Endothelial cell of umbilical vein (primary cell): ENCODE data around the gene ELMO1. TPM values are rescaled to one million over a fixed set of nuclear protein-coding genes. Genes with fewer than 3 reads are reported as not detected.

Source experiments
- BruUV-seq: library from RNA; stranded (reverse); fragments of 400-500 nt; replicated peaks from 2 replicates; lab custom pipeline; 2021; lab: Mats Ljungman, UMichigan
- CTCF ChIA-PET: fragments of 300-600, 350-600 bp; sonication (Branson Sonifier 250); formaldehyde crosslinking; loops from one replicate; lab custom pipeline; 2021; ENCODE audit warnings: antibody characterized with exemption, inconsistent platforms; lab: Charles Lee
- POLR2A ChIA-PET: fragments of 300-600, 350-600 bp; sonication (Branson Sonifier 250); formaldehyde crosslinking; loops from one replicate; lab custom pipeline; 2021; ENCODE audit warnings: antibody characterized with exemption, inconsistent platforms; lab: Charles Lee
- DNase-seq: peaks from one replicate; pipeline ENCODE4 v3.0.0-alpha.2; 2011; ENCODE audit warnings: low read depth, low spot score
- FAIRE-seq: peaks from 2 replicates; lab custom pipeline; 2011; peaks lifted over from hg19 to GRCh38; lab: Jason Lieb, UNC
- H2AFZ ChIP-seq: 2 replicates; pipeline ENCODE4 v1.6.0; 2012; ENCODE audit warnings: low read depth, low read length, control low read depth, inconsistent platforms
- H3K27ac ChIP-seq: 2 replicates; pipeline ENCODE4 v1.5.1; 2011; ENCODE audit warnings: low read depth, mild to moderate bottlenecking, control low read depth, low read length, moderate library complexity; ENCODE audit not compliant: insufficient read depth
- H3K27me3 ChIP-seq, 2 experiments: 2 replicates each; pipeline versions ENCODE4 v1.6.0 to v1.6.1; 2011; ENCODE audit warnings: low read length in 2 of 2, mixed read lengths in 1 of 2; ENCODE audit not compliant: control insufficient read depth in 2 of 2, insufficient read depth in 2 of 2
- H3K36me3 ChIP-seq, 2 experiments: 2 replicates in 1 of 2; 3 replicates in 1 of 2; pipeline ENCODE4 v1.5.1; 2011; ENCODE audit warnings: low read length in 2 of 2, mild to moderate bottlenecking in 1 of 2, moderate library complexity in 1 of 2; ENCODE audit not compliant: control insufficient read depth in 2 of 2, insufficient read depth in 2 of 2; ENCODE audit errors: extremely low read depth in 1 of 2
- H3K4me1 ChIP-seq: 3 replicates; pipeline ENCODE4 v1.5.1; 2011; ENCODE audit warnings: mild to moderate bottlenecking, low read length; ENCODE audit not compliant: control insufficient read depth, insufficient read depth; ENCODE audit errors: extremely low read depth
- H3K4me2 ChIP-seq: 2 replicates; pipeline ENCODE4 v1.6.1; 2011; ENCODE audit warnings: low read length, control low read depth, mixed read lengths; ENCODE audit not compliant: insufficient read depth
- H3K4me3 ChIP-seq, 3 experiments: fragments of 200-600 bp in 1 of 3; sonication (generic), shearing (Covaris generic) in 1 of 3; replicated peaks in 1 of 3; 2 replicates each; pipeline ENCODE4 v1.5.1; 2011 to 2016; ENCODE audit warnings: control low read depth in 3 of 3, low read length in 3 of 3, mild to moderate bottlenecking in 2 of 3, inconsistent platforms in 1 of 3, low read depth in 1 of 3, moderate library complexity in 1 of 3; ENCODE audit not compliant: insufficient read depth in 1 of 3
- H3K79me2 ChIP-seq: 2 replicates; pipeline ENCODE4 v1.6.0; 2012; ENCODE audit warnings: low read length, inconsistent platforms; ENCODE audit not compliant: control insufficient read depth, insufficient read depth
- H3K9ac ChIP-seq: replicated peaks from 2 replicates; pipeline ENCODE3; 2011; ENCODE audit warnings: low read length, control low read depth; ENCODE audit not compliant: insufficient read depth; ENCODE audit errors: extremely low read depth
- H3K9me1 ChIP-seq: replicated peaks from 3 replicates; pipeline ENCODE4 v1.6.0; 2011; ENCODE audit warnings: mild to moderate bottlenecking, low read length; ENCODE audit not compliant: control insufficient read depth, insufficient read depth; ENCODE audit errors: extremely low read depth
- H3K9me3 ChIP-seq: replicated peaks from 2 replicates; pipeline ENCODE4 v1.5.1; 2012; ENCODE audit warnings: low read length, inconsistent platforms; ENCODE audit not compliant: control insufficient read depth, insufficient read depth
- H4K20me1 ChIP-seq: replicated peaks from 2 replicates; pipeline ENCODE3; 2011; ENCODE audit warnings: mild to moderate bottlenecking, low read length; ENCODE audit not compliant: control insufficient read depth, insufficient read depth; ENCODE audit errors: extremely low read depth
- CTCF ChIP-seq, 2 donors: IDR thresholded peaks; 1 replicate in 1 of 2; 2 replicates in 1 of 2; pipeline ENCODE4 v1.5.1; 2011; ENCODE audit warnings: low read length in 2 of 2, mild to moderate bottlenecking in 2 of 2, moderate library complexity in 2 of 2, control low read depth in 1 of 2, inconsistent platforms in 1 of 2, low read depth in 1 of 2; ENCODE audit not compliant: insufficient read depth in 1 of 2; ENCODE audit errors: extremely low read depth in 1 of 2
- EZH2 ChIP-seq: IDR thresholded peaks from 2 replicates; pipeline ENCODE4 v1.6.1; 2012; ENCODE audit warnings: borderline replicate concordance, low read depth, mild to moderate bottlenecking, moderate library complexity, low read length, inconsistent platforms; ENCODE audit not compliant: severe bottlenecking
- FOS ChIP-seq: IDR thresholded peaks from 2 replicates; pipeline ENCODE4 v1.6.1; 2011; ENCODE audit warnings: mild to moderate bottlenecking, low read length, moderate library complexity, borderline replicate concordance; ENCODE audit not compliant: insufficient read depth
- GATA2 ChIP-seq: IDR thresholded peaks from 2 replicates; pipeline ENCODE4 v1.7.0; 2011; ENCODE audit warnings: low read depth, mild to moderate bottlenecking, moderate library complexity, mixed read lengths, low read length; ENCODE audit not compliant: insufficient read length, insufficient read depth
- JUN ChIP-seq: IDR thresholded peaks from 2 replicates; pipeline ENCODE4 v1.6.1; 2011; ENCODE audit warnings: borderline replicate concordance, low read depth; ENCODE audit not compliant: insufficient read length, insufficient read depth
- MAX ChIP-seq: IDR thresholded peaks from 2 replicates; pipeline ENCODE4 v1.6.1; 2011; ENCODE audit not compliant: insufficient read depth, insufficient read length
- MYC ChIP-seq: IDR thresholded peaks from one replicate; pipeline ENCODE4 v1.6.1; 2011; ENCODE audit warnings: mild to moderate bottlenecking, low read depth, low read length
- POLR2A ChIP-seq: IDR thresholded peaks from 2 replicates; pipeline ENCODE4 v1.6.1; 2012; ENCODE audit warnings: low read depth, mild to moderate bottlenecking, control low read depth, low read length
- POLR2AphosphoS5 ChIP-seq: IDR thresholded peaks from 2 replicates; pipeline ENCODE4 v1.6.1; 2012; ENCODE audit warnings: low read depth, mild to moderate bottlenecking, control low read depth, low read length, moderate library complexity; ENCODE audit not compliant: insufficient read depth
- dilution Hi-C: fragments of 300-500 bp; cut with MboI; formaldehyde crosslinking; loops from one replicate; pipeline ENCODE4 v1.15.0; 2019; ENCODE audit warnings: low sequenced_read_pairs; ENCODE audit not compliant: extremely low pct_ligation_motif_present
- intact Hi-C: fragments of 100-400 bp; cut with micrococcal nuclease; formaldehyde crosslinking; loops from one replicate; pipeline ENCODE4 v1.10.0; 2022
- polyA plus RNA-seq, 4 experiments: library from polyadenylated mRNA; depleted of rRNA in 3 of 4; stranded (reverse) in 3 of 4; unstranded in 1 of 4; fragments of >200 nt; gene quantifications; 2 replicates each; pipeline versions ENCODE4 v1.2.1 to v1.2.3, GENCODE V29; 2011 to 2012; ENCODE audit warnings: missing spikeins in 1 of 4
- total RNA-seq: library from RNA; stranded (reverse); gene quantifications from 2 replicates; pipeline ENCODE4 v1.2.3, GENCODE V29; 2021

Gene ELMO1
- total and polyA plus RNA-seq, 2 donors (not counting 3 experiments of a cell fraction or from before 2014, with no cell fraction given) = 17.0 to 30.6 TPM

GRCh38 chr7:37062560-37062859 lies 386.2 kb downstream of the ELMO1 start:
- DNase-seq = no peak

More at GRCh38 chr7:37062560-37062859, 386.2 kb downstream of the ELMO1 start:
- TF ChIP-seq EZH2 (no peak), MYC (no peak), POLR2AphosphoS5 (no peak), MAX (no peak), POLR2A (no peak), JUN (no peak), CTCF (IDR thresholded peaks at IDR 0.05; ENCODE audit: extremely low read depth in 1 of 2, insufficient read depth in 1 of 2, low read depth in 1 of 2, low read length in 2 of 2) (no peak), GATA2 (no peak), FOS (no peak)
- Histone ChIP-seq H3K4me1 (no peaks in the 10 kb centered on the region), H3K9ac (no peak overlapping the region), H3K9me1 (no peaks in the 10 kb centered on the region), H3K9me3 (no peaks in the 10 kb centered on the region), H3K27me3 (no peaks in the 10 kb centered on the region), H3K27ac (no peak overlapping the region), H3K36me3 (no peaks in the 10 kb centered on the region), H3K79me2 (no peaks in the 10 kb centered on the region), H3K4me3 (no peak overlapping the region), H3K4me2 (no peak overlapping the region), H2AFZ (no peak overlapping the region), H4K20me1 (no peaks in the 10 kb centered on the region)
- no peak for FAIRE-seq
- dilution Hi-C loops = no loop called here
- POLR2A ChIA-PET = no interaction called here
- CTCF ChIA-PET = interaction anchor here (1.6 kb wide), 1 partner anchor 9 kb away, joined by 7 read pairs; no protein-coding TSS in a partner anchor
- intact Hi-C loops = no loop called here
- BruUV-seq = no TSS peak
